HS-27A (cell line): ENCODE results near the gene PTPRE.
A peak's percentile ranks its signal among the peaks of the same experiment; 100 is the strongest.
"Not testable (repeated sequence)": the region's sequence is repeated elsewhere in the genome, so short reads cannot be mapped to it uniquely, and the experiment has no call there.

Source experiments
- DNase-seq: peaks from one replicate; pipeline ENCODE4 v3.0.0-alpha.2; 2012; ENCODE audit warnings: low read depth, missing footprints

Gene PTPRE

DNA sequence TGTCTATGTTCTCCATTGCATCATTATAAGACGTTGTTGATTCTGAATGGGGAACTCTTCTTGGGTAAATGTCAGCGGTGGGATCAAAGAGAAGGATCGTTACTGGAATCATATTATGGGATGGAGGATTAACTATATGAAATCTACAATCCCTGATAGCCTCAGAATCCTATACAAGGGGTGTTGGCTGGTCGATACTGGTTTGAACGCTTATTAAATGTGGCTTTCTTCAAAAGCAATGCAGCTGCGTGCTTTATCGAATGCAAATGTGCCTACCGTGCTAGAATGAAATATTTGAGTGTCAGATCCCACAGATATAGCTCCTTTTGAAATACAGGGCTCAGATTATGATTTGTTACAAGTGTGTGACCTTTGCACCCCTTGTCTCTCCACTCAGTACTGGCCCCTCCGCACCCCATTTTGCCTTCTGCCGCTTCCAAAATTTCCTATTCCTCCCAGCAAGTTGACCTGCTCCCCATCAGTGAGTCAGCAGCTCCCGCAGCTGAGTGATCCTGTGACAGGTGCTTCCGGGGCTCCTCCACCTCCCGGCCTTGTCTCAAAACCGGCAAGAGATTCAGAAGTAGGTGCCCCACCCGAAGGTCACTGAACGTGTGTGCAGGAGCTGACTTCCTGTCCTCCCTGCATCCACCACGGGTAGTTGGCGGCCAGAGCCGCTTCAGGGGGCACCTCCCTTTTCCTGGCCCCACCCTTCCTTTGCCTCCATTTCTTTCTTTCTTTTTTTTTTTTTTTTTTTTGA, 76.6 kb downstream of the PTPRE start:
- DNase-seq: no peak

DNA sequence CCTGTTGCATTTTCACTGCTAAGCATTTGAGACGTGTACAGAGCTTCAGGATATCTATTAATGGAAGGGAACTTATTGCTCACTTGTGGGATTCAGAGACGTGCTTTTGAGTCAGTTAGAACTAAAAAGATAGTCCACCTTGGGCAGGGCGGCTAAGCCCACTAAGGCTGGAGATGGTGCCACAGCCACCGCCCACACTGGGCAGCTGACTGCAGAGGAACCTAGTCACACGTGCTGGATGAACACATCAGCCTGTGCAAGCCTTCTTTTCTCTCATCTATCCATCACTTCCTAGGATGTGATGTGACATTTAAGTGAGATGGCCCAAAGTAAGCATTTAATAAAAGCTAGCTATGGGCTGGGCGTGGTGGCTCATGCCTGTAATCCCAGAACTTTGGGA, 78.0 kb downstream of the PTPRE start:
- no peak for DNase-seq

DNA sequence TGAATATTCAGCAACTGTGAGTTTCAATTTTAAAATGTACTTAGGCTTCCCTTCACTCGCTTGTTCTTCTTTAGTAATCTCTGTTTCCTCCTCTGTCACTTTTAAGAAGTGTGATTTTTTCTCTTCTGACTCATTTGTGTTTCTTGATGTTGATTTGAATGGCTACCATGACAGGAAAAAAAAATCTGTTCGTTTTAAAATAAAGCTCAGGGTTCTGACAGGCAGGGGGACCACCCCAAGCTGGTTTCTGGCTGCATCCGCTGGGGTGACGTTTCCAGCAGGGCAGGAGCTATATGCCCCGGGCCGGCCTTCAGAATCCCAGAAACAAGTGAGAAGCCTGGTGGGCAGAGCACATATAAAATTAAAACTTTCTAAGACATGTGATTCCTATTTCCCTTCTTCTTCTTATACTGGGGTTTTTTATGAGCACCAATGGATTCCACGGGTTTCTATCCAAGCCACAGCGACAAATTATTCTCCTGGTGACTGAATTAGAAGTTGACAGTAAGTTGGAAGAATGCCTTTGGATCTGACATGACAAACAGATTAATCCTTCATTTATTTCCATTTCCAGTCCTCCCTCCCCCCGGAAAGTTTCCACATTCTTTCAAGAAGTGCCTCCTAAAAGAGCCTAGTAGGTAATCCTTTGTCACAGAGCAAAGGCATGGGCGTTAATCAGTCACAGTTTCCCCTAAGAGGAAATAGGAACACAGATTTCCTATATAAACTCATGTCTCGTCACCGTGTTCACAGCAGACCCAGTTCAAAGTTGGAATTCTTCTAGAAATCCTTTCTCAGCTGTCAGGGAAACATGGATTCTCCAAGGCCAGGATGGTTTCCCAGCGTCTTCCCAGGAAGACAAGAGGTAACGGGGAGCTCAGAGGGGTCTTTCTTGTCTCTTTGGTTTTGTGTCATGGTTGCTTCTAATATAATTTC, 79.9 kb downstream of the PTPRE start:
- DNase-seq: no peak

DNA sequence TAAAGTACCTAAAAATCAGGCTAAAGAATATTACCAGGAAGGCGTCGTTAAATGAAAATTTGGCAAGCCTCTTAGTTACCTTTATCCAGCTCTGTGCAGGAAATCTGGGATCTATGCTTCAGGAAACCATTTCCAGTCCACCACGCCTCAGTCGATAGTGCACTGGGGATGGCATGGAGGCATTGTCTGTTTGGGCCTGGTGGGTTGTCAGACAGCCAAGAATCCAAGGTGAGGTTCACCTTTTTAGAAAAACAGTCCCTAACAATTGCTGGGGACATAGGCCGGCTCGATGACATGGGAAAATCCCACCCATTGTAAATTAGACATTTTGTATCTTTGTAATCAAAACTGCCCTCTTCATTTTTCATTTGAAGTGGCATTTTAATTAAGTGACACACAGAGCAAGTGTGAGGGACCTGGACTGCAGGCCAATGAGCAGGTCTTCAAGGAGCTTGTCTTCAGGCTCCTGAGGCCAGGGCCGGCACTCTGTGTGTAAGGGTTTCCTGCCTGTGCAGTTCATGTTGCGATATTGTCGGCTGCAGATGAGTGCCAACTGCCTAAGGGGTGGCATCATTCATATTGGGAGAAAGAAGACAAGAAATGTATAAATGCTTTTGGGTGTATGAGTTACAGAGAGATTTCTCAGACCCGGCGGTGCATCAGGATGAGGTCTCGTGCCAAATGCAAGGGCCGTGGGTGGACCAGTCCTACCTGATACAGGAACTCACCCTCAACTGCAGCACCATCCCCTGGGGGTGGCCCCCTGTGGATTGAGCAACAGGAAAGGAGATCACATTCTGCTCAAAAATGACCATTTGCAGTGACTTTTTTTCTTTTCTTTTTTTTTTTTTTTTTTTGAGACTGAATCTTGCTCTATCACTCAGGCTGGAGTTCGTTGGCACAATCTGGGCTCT, 80.8 kb downstream of the PTPRE start:
- DNase-seq: no peak

DNA sequence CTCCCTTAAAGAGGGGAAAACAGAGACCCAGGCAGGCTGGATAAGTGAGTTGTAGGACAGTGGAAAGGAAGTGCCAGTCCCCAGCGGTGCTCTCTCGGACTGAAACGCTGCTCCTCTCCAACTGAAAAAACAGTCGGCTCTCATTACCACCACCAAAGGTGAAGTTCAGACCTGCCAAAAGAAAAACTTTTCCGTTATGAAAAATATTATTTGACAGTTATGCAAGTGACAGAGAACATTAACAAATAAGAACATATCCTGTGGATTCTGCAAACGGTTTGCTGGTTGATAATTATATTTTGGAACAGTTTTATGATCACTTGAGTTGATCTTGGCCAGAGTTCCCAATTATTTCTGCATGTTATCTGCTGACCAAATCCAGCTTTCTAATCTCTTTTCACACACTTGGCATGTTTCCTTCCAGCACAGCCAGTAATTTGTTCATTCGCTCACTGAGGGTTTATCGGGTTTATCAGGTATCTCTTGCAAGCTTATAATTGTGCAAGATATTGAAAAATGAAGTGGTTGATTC, 82.6 kb downstream of the PTPRE start:
- DNase-seq: no peak

DNA sequence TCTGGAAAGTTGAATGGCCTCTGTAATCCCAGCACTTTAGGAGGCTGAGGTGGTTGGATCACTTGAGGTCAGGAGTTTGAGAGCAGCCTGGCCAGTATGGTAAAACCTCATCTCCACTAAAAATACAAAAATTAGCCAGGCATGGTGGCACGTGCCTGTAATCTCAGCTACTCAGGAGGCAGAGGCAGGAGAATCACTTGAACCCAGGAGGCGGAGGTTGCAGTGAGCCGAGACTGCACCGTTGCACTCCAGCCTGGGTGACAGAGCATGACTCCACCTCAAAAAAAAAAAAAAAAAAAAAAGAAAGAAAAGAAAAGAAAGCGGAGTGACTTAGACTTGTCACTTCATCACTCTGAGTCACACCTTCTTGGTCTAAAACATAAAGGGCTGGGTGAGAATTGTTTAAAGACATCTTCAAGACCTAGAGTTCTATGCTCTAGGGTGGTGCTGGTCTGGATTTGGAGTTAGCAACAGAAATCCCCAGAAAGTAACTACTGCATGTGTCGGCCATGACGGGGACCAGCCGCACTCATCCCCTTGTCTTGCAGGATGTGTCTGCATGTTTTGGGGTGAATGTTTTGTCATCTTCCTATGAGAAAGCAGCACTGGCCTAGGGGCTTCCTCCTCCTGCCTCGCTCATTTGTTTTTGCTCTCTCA, 83.4 kb downstream of the PTPRE start:
- not testable (repeated sequence) for DNase-seq

DNA sequence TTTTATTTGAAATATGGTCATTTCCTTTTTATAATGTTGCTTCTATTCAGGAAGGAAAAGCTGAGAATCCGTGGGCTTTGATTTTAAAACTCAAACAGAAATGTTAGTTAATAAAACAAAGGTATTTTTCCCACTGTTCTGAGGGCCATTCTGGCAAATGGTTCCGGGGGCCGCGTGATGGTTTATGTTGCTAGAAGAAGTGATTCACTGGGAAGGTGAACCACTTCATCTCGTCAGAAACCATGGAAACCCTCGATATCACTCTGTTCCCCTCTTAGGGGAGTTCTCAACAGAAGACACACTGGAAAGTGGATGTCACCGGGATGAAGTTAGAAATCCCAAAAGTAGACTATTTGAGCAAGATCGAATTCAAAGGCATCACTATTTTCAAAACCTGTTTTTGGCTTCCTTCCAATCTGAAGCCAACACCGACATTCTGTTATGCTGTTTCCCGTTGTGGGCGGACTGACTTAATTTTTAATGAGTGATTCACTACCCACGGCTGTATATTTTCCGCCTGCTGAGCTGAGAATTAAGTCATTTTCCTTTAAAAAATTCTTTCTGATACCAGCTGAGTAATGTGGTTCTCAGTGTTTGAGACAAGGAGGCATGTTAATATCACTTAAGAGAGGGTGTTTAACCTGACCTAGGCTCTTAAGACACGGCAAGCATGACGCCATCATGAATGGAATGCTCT, 84.1 kb downstream of the PTPRE start:
- peak; percentile 49 for DNase-seq

DNA sequence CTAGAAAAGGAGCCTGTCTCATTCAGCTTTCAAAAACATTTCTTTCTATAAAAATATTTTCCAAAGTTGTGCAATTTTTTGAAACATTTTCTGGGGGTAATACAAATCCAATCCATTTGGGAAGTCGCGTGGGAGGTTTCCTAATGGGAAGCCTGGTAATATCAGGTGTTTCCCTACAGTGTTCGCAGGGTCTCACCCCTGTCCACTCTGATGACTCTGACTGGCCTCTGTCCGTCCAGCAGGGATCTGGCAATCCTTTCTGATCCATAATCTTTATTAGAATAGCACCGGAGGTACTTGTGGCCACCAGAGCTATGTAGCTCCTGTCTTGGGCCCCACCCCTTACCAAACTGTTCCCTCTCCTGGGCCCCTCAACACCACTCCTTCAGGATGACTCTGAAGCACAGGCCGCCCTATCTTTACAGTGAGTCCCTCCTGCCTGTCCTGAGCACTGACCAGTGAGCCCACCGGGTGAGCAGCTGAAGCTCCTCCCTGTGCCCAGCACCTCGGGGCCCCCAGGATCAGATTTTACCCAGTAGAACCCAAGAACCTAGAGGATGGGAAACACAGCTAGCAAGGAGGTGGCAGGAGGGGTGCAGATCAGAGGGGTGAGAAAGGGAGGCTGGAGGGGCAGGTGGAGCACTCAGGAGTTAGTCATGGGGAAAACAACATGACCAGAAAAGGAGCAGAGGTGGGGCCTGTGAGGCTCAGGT, 84.8 kb downstream of the PTPRE start:
- no peak for DNase-seq

DNA sequence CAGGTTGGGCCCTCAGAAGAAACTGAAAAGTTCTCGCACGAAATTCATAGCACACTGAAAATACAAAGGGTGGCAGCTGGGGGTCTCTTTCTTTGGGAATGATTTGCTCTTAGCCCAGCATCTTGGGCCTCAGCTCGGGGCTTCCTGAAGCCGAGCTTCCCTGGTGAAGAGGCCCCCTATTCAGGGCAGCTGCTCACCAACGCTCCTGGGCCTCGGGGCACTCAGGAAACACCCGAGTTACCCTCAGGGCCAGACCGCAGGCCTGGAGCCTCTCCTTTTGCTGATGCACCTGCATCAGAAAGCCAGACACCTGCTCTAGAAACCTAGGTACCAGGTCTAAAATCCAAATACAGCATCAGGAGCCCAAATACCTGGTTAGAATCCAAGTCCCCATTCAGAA, 85.5 kb downstream of the PTPRE start:
- no peak for DNase-seq

DNA sequence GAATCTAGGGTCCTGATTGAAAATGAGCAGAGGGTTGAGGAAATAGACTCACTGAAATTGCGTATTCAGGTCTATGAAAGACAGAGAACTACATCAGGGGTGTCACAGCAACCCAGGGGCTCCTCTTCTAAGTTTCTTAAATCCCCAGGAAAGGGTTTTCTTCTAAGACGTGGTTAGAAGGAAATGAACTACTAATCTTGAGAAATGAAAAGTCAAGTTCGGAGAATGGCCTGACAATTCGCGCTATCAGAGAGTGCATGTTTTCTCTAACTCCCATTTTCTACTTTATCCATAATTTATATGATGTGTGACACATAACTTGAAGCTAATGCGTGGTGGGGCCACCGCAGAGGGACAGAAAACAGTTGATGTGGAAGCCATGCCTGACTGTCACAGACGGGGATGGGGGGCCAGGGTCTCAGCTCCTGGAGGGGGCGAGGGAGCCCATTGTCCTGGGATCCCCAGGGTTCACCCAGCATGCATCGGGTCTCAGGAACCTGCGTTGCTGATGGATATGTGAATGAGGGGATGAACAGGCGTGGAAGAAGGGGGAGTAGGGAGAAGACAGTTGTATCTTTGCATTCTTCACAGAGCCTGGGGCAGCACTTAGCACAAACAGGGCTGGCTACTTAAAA, 86.3 kb downstream of the PTPRE start:
- no peak for DNase-seq

DNA sequence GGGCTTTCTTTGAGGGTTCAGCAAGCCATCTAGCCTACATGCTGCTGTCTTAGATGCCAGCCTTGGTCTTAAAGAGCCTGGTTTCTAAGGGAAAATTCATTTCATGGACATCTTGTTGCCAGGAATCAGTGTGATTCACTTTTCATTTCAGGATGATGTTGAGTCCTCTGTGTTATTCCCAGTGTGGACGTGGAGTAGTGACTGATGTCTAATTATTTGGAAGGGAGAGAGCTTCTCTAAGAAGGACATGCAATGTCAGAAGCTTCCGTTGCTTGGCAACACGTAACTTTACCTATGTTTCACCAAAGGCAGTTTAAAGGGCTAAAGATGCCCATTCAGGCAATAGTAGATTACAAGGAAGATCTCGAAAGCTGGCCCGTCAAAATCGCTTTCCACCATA, 89.0 kb downstream of the PTPRE start:
- DNase-seq: no peak

DNA sequence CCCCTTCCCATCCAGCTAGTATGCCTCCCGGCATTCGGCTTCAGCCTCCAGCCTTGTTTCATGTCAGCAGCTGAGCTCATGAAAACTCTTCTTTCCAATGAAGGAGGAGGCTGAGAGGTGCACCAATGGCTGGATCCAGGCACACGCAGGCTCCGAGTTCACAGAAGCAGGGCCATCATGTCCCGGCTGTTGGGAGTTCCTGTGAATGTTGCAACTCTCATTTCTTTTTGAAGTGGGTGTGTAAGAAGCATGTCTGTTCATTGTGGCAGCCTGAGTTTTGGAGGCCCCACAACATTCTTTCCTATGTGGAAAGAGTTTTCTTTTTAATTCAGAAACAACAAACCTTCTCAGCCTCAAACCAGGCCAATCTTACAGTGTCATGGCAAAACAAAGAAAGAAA, 89.7 kb downstream of the PTPRE start:
- DNase-seq: no peak

DNA sequence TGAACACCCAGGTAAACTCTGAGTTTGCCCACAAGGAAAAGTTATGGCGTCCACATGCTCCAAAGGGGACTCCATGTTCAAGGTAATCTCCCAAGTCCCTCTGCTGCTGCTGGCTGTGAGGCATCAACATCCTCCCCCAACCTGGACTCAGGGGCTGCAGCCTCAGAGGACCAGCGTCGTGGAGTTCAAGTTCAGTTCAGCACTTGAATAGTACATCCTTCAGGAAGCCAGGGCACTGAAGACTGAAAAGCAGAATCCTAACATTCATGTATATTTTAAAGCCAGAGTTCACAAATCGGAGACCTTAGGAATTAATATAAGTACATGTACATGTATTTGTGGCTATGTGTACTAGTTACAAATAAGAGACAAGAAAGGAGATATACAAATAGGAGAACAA, 90.4 kb downstream of the PTPRE start:
- DNase-seq: no peak

DNA sequence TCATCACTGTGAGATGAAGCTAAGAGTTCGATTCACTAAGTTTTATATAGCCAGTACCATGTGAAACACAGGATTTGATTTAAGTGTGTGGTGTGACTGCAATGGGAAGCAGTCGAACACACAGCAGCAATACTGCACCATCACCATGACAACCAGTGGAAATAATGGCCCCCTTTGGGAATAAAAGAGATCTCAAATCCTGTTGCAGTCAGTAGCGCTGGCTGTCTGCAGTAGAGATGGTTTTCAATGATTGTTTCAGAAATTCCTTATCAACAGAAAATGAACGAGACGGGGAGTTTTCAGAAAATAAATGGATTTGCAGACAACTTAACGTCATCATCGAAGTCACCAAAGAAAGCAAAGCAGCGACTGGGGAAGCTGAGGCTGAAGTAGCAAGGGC, 91.0 kb downstream of the PTPRE start:
- DNase-seq: no peak

DNA sequence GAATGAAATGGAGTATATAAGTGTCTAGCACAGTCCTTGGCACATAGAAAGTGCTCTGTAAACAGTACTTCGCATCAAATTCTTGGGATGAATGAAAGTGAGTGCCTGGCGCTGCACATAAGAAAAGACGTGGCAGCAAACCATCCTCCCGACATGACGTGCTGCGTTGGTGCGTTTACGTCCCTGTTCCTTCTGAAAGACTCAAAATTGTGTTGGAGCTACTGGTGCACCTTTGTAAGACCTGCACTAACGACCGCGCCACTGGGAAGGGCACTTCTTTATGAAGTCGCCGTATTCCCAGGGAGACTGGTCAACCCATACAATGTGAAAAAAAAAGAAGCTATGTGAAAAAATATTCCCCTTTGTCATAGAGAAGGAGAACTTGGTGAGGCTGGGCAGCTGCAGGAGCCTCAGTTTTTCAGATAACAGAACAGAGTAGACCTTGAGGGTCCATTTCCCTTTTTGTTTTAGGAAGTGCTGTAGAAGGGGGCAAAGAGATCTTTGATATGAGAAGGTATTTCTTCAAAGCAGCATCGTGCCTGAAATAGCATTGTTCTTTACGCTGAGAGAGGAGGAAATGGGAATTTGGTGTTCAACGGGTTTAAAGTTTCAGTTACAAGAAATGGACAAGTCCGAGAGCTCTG, 91.7 kb downstream of the PTPRE start:
- no peak for DNase-seq

DNA sequence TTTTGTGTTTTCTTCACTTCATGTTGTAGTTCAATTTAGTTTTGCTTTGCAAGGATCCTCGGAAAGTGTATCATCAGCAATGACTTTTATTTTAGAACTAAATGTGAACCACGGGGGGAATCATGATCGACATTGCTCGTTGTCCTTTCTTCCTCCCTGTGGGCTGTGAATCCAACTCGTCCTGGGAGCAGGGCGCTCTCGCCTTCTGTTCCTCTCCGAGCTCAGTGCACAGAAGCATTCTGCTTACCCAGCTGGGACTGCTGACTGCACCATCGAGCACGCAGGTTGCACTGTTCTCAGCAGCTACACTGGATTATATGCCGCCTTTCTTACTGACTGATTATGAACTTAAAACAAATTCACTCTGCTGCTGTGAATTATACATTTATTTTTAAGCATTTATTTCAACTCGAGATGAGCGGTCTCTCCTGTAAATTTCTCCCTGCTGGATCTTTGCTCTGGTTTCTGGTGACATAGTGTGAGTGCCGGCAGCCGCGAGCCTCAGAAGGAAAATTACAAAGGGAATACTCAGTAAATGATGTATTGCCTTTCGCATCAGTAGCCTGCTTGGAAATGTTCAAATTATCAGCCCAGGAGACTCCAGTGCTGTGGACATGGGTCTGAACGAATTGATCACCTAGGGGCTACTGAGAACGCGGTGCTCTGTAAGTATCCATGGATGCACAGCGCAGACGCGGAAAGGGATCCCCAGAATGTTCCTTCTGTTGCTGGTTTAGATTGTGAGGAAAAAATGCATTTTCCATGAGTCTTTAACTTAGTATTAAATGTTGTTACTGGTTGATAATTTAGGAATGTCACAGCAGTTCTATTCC, 92.6 kb downstream of the PTPRE start:
- DNase-seq: no peak

DNA sequence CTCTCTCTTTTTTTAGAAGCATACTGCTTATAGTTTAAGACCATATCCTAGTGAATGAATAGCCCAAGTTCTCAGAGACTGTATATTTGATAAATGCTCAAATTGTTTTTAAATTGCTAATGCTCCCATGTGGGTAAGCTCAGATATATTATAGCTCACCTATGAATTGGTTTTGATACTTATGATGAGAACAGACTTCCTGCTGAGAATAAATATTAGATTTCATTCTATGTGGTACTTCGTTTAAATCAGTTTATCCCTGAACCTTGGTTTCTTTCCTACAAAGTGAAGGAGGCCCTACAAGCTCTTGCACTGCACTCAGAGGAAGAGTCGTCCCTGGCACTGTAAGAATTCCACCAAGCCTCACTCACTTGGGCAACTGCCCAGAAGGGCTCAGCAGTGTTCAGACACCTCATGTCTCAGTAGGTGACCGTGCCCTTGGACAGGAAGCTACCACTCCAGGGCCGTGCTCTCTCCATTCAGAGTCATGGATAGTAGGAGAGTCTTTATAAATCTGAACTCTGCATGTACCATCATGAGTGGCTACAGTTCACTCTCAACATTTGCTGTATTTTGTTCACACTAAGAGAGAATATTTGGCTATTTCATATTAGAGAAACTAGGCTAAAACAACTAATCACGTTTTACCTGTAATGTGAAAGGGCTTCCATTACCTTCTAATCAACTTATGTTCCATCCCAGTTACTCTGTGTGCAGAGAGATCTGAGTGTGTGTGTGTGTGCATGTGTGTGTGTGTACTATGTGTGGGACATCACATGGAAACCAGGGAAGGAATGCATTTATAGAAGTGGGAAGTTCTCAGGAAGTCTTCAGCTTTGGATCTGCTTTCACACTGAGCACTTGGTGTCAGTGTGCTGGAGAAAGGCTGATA, 93.8 kb downstream of the PTPRE start:
- DNase-seq: no peak
